ENCODE results near the gene OLFML3.

GRCh38 chr1:114023377-114023776 lies 44.1 kb downstream of the OLFML3 start:
- no peak for TF ChIP-seq CTCF (IDR thresholded peaks at IDR 0.05)
- no peak for TF ChIP-seq POLR2AphosphoS5 (IDR thresholded peaks at IDR 0.05)
